ENCODE measurements around the gene GLI3.

GLI3 gene

DNA sequence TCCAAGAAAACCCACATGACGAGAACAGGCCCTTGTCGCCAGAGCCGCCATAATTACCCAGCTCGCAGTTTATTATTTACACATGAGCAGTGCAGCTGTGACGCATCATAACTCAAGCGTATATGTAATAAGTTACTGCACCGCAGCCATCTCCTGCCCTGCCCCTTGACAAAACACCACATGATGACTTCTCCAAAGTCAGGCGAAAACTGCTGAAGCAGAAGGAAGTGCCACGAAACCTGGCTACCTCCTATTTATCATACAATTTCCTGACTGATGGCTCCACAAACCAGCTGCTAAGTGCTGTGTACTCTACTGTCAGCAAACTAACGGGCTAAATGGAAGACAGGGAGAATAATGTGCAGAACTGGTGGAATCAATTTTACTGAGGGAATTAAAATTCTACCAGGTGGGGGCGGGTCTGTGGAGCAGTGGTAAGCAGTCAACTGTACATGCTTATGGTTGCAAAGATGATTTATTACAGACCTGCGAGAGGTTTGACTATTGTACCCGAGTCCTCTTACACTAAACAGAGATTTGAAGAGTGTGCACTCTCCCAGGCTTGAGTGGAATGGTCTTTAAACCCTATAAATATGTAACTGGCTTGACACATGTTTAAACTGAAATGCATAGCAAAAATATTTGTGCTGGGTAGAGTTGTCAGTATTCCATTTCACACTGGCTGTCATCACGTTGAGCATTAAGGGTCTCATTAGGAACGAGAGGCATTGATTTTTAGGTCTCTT, 156.0 kb downstream of the GLI3 start:
- ATAC-seq (ENCODE audit: low read depth) (no peak), DNase-seq (ENCODE audit: low spot score) (no peak)
- H3K4me1 ChIP-seq (ENCODE audit: insufficient read depth, poor library complexity, severe bottlenecking) = no peaks in the 10 kb centered on the region
- no peak overlapping the region for H3K4me3 ChIP-seq (ENCODE audit: severe bottlenecking)
- no peak overlapping the region for H3K27ac ChIP-seq (ENCODE audit: poor library complexity, severe bottlenecking)
- no peaks in the 10 kb centered on the region for H3K27me3 ChIP-seq (ENCODE audit: insufficient read depth, poor library complexity, severe bottlenecking)
- TF ChIP-seq, protein P1, sequence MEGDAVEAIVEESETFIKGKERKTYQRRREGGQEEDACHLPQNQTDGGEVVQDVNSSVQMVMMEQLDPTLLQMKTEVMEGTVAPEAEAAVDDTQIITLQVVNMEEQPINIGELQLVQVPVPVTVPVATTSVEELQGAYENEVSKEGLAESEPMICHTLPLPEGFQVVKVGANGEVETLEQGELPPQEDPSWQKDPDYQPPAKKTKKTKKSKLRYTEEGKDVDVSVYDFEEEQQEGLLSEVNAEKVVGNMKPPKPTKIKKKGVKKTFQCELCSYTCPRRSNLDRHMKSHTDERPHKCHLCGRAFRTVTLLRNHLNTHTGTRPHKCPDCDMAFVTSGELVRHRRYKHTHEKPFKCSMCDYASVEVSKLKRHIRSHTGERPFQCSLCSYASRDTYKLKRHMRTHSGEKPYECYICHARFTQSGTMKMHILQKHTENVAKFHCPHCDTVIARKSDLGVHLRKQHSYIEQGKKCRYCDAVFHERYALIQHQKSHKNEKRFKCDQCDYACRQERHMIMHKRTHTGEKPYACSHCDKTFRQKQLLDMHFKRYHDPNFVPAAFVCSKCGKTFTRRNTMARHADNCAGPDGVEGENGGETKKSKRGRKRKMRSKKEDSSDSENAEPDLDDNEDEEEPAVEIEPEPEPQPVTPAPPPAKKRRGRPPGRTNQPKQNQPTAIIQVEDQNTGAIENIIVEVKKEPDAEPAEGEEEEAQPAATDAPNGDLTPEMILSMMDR (IDR thresholded peaks at IDR 0.05; ENCODE audit: poor library complexity, severe bottlenecking) = no peak
- no peaks in the 10 kb centered on the region for H3K36me3 ChIP-seq (ENCODE audit: low read depth)
- H3K9me3 ChIP-seq (ENCODE audit: severe bottlenecking) = no peaks in the 10 kb centered on the region

- Histone ChIP-seq H3K36me3 (ENCODE audit: low read depth) (no peaks in the 10 kb centered on the region), H3K27me3 (ENCODE audit: insufficient read depth, poor library complexity, severe bottlenecking) (no peaks in the 10 kb centered on the region), H3K27ac (ENCODE audit: poor library complexity, severe bottlenecking) (no peak overlapping the region), H3K9me3 (ENCODE audit: severe bottlenecking) (no peaks in the 10 kb centered on the region), H3K4me1 (ENCODE audit: insufficient read depth, poor library complexity, severe bottlenecking) (peaks cover under 1% of the 10 kb centered on the region), H3K4me3 (ENCODE audit: severe bottlenecking) (no peak overlapping the region)
- ATAC-seq (ENCODE audit: low read depth) (no peak), DNase-seq (ENCODE audit: low spot score) (no peak)
- TF ChIP-seq, protein P1 (IDR thresholded peaks at IDR 0.05; ENCODE audit: poor library complexity, severe bottlenecking) = no peak
These were observed 159.5 kb downstream of the GLI3 start for GRCh38 chr7:42077271-42078135.

GRCh38 chr7:42076870-42077269, 160.1 kb downstream of the GLI3 start:
- H3K9me3 ChIP-seq (ENCODE audit: severe bottlenecking) = no peaks in the 10 kb centered on the region
- DNase-seq (ENCODE audit: low spot score) (no peak), ATAC-seq (ENCODE audit: low read depth) (no peak)
- TF ChIP-seq, protein P1 (IDR thresholded peaks at IDR 0.05; ENCODE audit: poor library complexity, severe bottlenecking) = no peak
- H3K36me3 ChIP-seq (ENCODE audit: low read depth) = no peaks in the 10 kb centered on the region
- H3K27ac ChIP-seq (ENCODE audit: poor library complexity, severe bottlenecking) = no peak overlapping the region
- H3K27me3 ChIP-seq (ENCODE audit: insufficient read depth, poor library complexity, severe bottlenecking) = no peaks in the 10 kb centered on the region
- H3K4me1 ChIP-seq (ENCODE audit: insufficient read depth, poor library complexity, severe bottlenecking) = peaks cover 7% of the 10 kb centered on the region
- no peak overlapping the region for H3K4me3 ChIP-seq (ENCODE audit: severe bottlenecking)

- no peaks in the 10 kb centered on the region for H3K27me3 ChIP-seq (ENCODE audit: insufficient read depth, poor library complexity, severe bottlenecking)
- H3K9me3 ChIP-seq (ENCODE audit: severe bottlenecking) = no peaks in the 10 kb centered on the region
- DNase-seq (ENCODE audit: low spot score) (no peak), ATAC-seq (ENCODE audit: low read depth) (no peak)
- H3K4me1 ChIP-seq (ENCODE audit: insufficient read depth, poor library complexity, severe bottlenecking) = peaks cover 21% of the 10 kb centered on the region
- TF ChIP-seq, protein P1 (IDR thresholded peaks at IDR 0.05; ENCODE audit: poor library complexity, severe bottlenecking) = no peak
- no peak overlapping the region for H3K27ac ChIP-seq (ENCODE audit: poor library complexity, severe bottlenecking)
- H3K4me3 ChIP-seq (ENCODE audit: severe bottlenecking) = no peak overlapping the region
- no peaks in the 10 kb centered on the region for H3K36me3 ChIP-seq (ENCODE audit: low read depth)
These were observed 161.6 kb downstream of the GLI3 start for GRCh38 chr7:42075418-42075817.

Data from RWPE2 (cell line).